OCI-LY7 (cell line): ENCODE results near the gene ADRA2A. TPM values are rescaled to one million over a fixed set of nuclear protein-coding genes. Genes with fewer than 3 reads are reported as not detected.

Experiments
- BruUV-seq: library from RNA; stranded (reverse); fragments of 400-500 nt; replicated peaks from 2 replicates; lab custom pipeline; 2021; lab: Mats Ljungman, UMichigan
- CTCF ChIA-PET: fragments of 300-600 bp; sonication (Branson Sonifier 250); formaldehyde crosslinking; loops from one replicate; lab custom pipeline; 2022; ENCODE audit warnings: antibody characterized with exemption; ENCODE audit not compliant: unreplicated experiment; lab: Charles Lee
- POLR2A ChIA-PET: fragments of 300-600 bp; sonication (Branson Sonifier 250); formaldehyde crosslinking; loops from one replicate; lab custom pipeline; 2022; ENCODE audit warnings: antibody characterized with exemption; lab: Charles Lee
- DNase-seq: peaks from one replicate; pipeline ENCODE4 v3.0.0-alpha.2; 2015; ENCODE audit warnings: low spot score
- H2AFZ ChIP-seq: fragments of 200-600 bp; sonication (generic), shearing (Covaris generic); 2 replicates; pipeline ENCODE4 v1.6.1; 2014; ENCODE audit warnings: mild to moderate bottlenecking, antibody characterized with exemption, low read length, moderate library complexity
- H3K27ac ChIP-seq: fragments of 200-600 bp; sonication (generic); 2 replicates; pipeline ENCODE4 v1.5.1; 2014; ENCODE audit warnings: mixed run types, low read depth, mild to moderate bottlenecking, moderate library complexity, low read length, inconsistent platforms; ENCODE audit not compliant: poor library complexity, severe bottlenecking
- H3K36me3 ChIP-seq: fragments of 200-600 bp; sonication (generic); 2 replicates; pipeline ENCODE4 v1.6.1; 2014; ENCODE audit warnings: mild to moderate bottlenecking, antibody characterized with exemption, low read length, moderate library complexity, mixed read lengths; ENCODE audit not compliant: insufficient read depth
- H3K4me1 ChIP-seq: fragments of 200-600 bp; sonication (generic); 2 replicates; pipeline ENCODE4 v1.5.1; 2014; ENCODE audit warnings: mild to moderate bottlenecking, low read length; ENCODE audit not compliant: insufficient read depth, poor library complexity, severe bottlenecking
- H3K4me2 ChIP-seq: fragments of 200-600 bp; sonication (generic); 2 replicates; pipeline ENCODE4 v1.6.1; 2014; ENCODE audit warnings: mild to moderate bottlenecking, low read length
- H3K4me3 ChIP-seq: fragments of 200-600 bp; sonication (generic); 2 replicates; pipeline ENCODE4 v1.5.1; 2014; ENCODE audit warnings: mild to moderate bottlenecking, low read depth, low read length; ENCODE audit not compliant: poor library complexity, severe bottlenecking
- H3K79me2 ChIP-seq: fragments of 200-600 bp; sonication (generic); 2 replicates; pipeline ENCODE4 v1.6.1; 2016; ENCODE audit warnings: low read depth, mild to moderate bottlenecking, low read length, moderate library complexity, mixed read lengths; ENCODE audit not compliant: insufficient read depth
- H3K9me2 ChIP-seq: fragments of 200-600 bp; sonication (generic); 2 replicates; pipeline ENCODE4 v1.6.1; 2016; ENCODE audit warnings: mild to moderate bottlenecking, low read length, mixed read lengths; ENCODE audit not compliant: insufficient read depth
- H3K9me3 ChIP-seq: fragments of 200-600 bp; sonication (generic); 2 replicates; pipeline ENCODE4 v1.6.1; 2014; ENCODE audit warnings: mild to moderate bottlenecking, mixed run types, low read length, mixed read lengths
- H4K20me1 ChIP-seq: fragments of 200-600 bp; sonication (generic); 2 replicates; pipeline ENCODE4 v1.6.1; 2014; ENCODE audit warnings: mild to moderate bottlenecking, antibody characterized with exemption, low read length, moderate library complexity, mixed read lengths; ENCODE audit not compliant: insufficient read depth
- CTCF ChIP-seq: fragments of 200-600 bp; sonication (generic); conservative IDR thresholded peaks from 2 replicates; pipeline ENCODE4 v1.5.1; 2014; ENCODE audit warnings: mild to moderate bottlenecking, antibody characterized with exemption, low read length, moderate library complexity, mixed read lengths
- EZH2phosphoT487 ChIP-seq: fragments of 200-600 bp; sonication (generic); IDR thresholded peaks from 2 replicates; pipeline ENCODE4 v1.6.1; 2018; ENCODE audit warnings: low read depth, borderline replicate concordance, mild to moderate bottlenecking, mixed run types, antibody characterized with exemption, low read length, moderate library complexity, mixed read lengths
- intact Hi-C: fragments of 100-400 bp; cut with micrococcal nuclease; formaldehyde crosslinking; loops from one replicate; pipeline ENCODE4 v1.10.0; 2022; ENCODE audit not compliant: unreplicated experiment
- total RNA-seq, 2 experiments: library from RNA; depleted of rRNA in 1 of 2; stranded (reverse); fragments of >200 nt in 1 of 2; shearing (Covaris generic) in 1 of 2; gene quantifications; 2 replicates each; pipeline ENCODE4 v1.2.3, GENCODE V29; 2014 to 2022

The ADRA2A gene
- total RNA-seq, 2 experiments from 2014 or later = 0.06 TPM; not detected in 1

DNA sequence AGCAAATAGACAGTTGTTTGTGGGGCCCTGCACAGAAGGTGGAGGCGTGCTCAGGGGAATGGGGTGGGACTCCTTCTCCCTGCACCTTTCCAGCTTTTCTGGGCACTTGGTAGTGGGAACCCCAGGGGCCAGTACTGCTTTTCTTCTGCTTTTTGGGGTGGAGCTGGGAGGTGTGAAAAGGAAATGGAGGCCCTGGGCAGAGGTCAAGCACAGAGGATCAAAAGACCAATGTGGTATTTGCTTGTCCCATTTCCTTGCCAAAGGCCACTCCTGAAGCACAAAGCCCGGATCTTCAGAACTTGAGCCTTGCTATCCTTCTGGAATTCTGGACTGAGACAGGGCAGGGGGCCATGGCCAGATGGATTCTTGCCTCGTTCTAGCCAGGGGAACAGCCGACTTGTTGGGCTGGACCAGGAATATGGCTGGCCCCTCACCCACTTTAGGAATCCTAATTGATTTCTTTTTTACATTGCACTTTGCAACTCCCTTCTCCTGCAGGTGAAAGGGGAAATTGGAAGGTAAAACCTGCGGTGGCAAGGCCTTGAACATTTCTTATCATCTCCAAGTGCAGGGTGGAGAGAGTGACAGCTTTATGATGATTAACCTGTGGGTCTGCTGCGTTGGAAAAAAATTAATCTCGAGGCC is 26.5 kb downstream of the ADRA2A start:
- Histone ChIP-seq H3K4me2 (no peak overlapping the region), H2AFZ (no peak overlapping the region), H4K20me1 (no peaks in the 10 kb centered on the region), H3K4me1 (no peaks in the 10 kb centered on the region), H3K9me3 (no peaks in the 10 kb centered on the region), H3K27ac (no peak overlapping the region), H3K36me3 (no peaks in the 10 kb centered on the region), H3K4me3 (no peak overlapping the region), H3K79me2 (no peaks in the 10 kb centered on the region), H3K9me2 (no peaks in the 10 kb centered on the region)
- no TSS peak for BruUV-seq
- ChIA-PET CTCF (no interaction called here), POLR2A (interaction anchor here (0.7 kb wide), 1 partner anchor 15 kb away, joined by 3 read pairs; no protein-coding TSS in a partner anchor)
- no peak for DNase-seq
- intact Hi-C loops = no loop called here
- TF ChIP-seq EZH2phosphoT487 (no peak), CTCF (no peak)

- ChIA-PET POLR2A (interaction anchor here (1.0 to 1.3 kb wide), 2 partner anchors 125 to 440 kb away, joined by 3 to 5 read pairs; no protein-coding TSS in a partner anchor), CTCF (no interaction called here)
- no TSS peak for BruUV-seq
- DNase-seq = no peak
- H3K4me1 ChIP-seq = no peaks in the 10 kb centered on the region
- no peak overlapping the region for H2AFZ ChIP-seq
- H3K36me3 ChIP-seq = no peaks in the 10 kb centered on the region
- no peaks in the 10 kb centered on the region for H3K9me3 ChIP-seq
- no peak overlapping the region for H3K4me2 ChIP-seq
- no peaks in the 10 kb centered on the region for H4K20me1 ChIP-seq
- H3K9me2 ChIP-seq = no peaks in the 10 kb centered on the region
- H3K27ac ChIP-seq = no peak overlapping the region
- TF ChIP-seq EZH2phosphoT487 (no peak), CTCF (no peak)
- intact Hi-C loops = no loop called here
- no peak overlapping the region for H3K4me3 ChIP-seq
- H3K79me2 ChIP-seq = no peaks in the 10 kb centered on the region
These were observed 28.0 kb downstream of the ADRA2A start for GRCh38 chr10:111104811-111105210.

GRCh38 chr10:111106081-111106480 is 29.3 kb downstream of the ADRA2A start:
- Histone ChIP-seq H2AFZ (no peak overlapping the region), H3K9me3 (no peaks in the 10 kb centered on the region), H3K36me3 (no peaks in the 10 kb centered on the region), H3K4me2 (no peak overlapping the region), H3K4me3 (no peak overlapping the region), H4K20me1 (no peaks in the 10 kb centered on the region), H3K9me2 (no peaks in the 10 kb centered on the region), H3K4me1 (no peaks in the 10 kb centered on the region), H3K27ac (no peak overlapping the region), H3K79me2 (no peaks in the 10 kb centered on the region)
- no TSS peak for BruUV-seq
- no peak for DNase-seq
- TF ChIP-seq CTCF (no peak), EZH2phosphoT487 (no peak)
- ChIA-PET POLR2A (interaction anchor here (0.5 kb wide), 1 partner anchor 35 kb away, joined by 3 read pairs; no protein-coding TSS in a partner anchor), CTCF (interaction anchor here (0.6 kb wide), 1 partner anchor 12 kb away, joined by 3 read pairs; no protein-coding TSS in a partner anchor)
- intact Hi-C loops = no loop called here
